Mammary epithelial cell (primary cell): Measurements from ENCODE around the gene PHLPP1.

ENCODE experiments used
- CTCF ChIP-seq, 2 donors: IDR thresholded peaks in 1 of 2; conservative IDR thresholded peaks in 1 of 2; 2 replicates each; pipeline ENCODE4 v1.5.1; 2011 to 2012; ENCODE audit warnings: inconsistent platforms in 2 of 2, low read length in 2 of 2, mild to moderate bottlenecking in 2 of 2, control low read depth in 1 of 2, low read depth in 1 of 2; ENCODE audit not compliant: insufficient read depth in 1 of 2; ENCODE audit errors: extremely low read depth in 1 of 2
- EZH2 ChIP-seq: IDR thresholded peaks from 2 replicates; pipeline ENCODE4 v1.6.1; 2012; ENCODE audit warnings: low read length, inconsistent platforms, borderline replicate concordance

GRCh38 chr18:62781893-62782292, 66.6 kb downstream of the PHLPP1 start:
- no peak for TF ChIP-seq CTCF (conservative IDR thresholded peaks at IDR 0.05 in 1 of 2, IDR thresholded peaks at IDR 0.05 in 1 of 2; ENCODE audit: extremely low read depth in 1 of 2, insufficient read depth in 1 of 2, low read depth in 1 of 2, low read length in 2 of 2)
- no peak for TF ChIP-seq EZH2
